Measurements from ENCODE around the gene MAP3K5.

MAP3K5 gene

DNA sequence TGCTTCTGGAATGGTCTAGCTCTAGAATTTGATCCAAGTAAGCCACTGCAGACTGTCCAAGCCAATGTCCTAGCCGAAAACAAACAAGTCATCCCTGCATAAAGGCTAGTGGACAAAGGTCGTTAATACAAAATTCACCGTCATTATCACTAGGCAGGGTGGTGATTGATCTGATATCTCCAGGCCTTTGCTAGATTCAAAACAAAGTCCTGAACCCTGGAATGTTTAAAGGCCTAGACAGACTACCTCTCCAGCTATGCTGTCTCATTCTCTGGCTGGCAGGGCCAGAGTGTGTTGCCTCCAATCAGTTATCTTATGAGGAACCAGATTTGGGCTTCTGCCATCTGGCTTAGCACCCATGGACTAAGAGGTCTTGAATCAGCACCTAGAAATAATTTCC is 280.4 kb downstream of the MAP3K5 start:
- no peak for DNase-seq (ENCODE audit: low spot score)

DNA sequence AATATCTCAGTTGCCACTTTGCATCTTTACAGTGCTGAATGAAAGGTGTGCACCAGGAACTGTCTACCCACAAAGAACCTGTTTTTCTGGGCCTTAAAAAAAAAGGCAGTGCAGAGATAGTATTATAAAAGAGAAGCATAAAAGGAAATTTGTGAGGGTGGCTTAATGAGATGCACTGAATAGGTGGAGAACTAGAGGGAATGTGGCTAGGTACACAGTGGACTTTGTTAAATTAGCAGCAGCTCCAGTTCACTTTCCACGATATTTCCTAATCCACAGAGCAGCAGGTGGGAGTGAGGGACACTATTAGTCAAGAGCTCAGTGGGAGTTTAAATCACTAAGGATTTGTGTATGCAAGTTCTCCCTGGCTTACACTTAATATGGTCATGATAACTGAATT is 280.9 kb downstream of the MAP3K5 start:
- DNase-seq (ENCODE audit: low spot score), result no peak

DNA sequence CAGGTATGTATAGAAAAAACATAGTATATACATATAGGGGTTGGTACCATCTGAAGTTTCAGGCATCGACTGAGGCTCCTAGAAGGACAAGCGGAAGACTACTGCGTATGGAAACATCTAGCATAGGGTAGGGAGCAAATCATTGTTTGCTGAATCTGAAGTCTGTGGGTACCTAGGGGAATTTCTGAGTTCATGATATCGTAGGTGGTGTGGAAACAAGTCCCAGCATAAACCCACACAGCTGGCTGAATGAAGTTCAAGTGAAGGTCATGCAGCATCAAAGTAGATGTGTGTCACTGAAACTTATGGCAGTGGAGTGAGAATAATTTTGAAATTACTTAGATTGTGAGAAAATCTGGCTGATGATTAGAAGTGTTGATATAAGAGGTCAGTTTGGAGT is 281.5 kb downstream of the MAP3K5 start:
- no peak for DNase-seq (ENCODE audit: low spot score)

DNA sequence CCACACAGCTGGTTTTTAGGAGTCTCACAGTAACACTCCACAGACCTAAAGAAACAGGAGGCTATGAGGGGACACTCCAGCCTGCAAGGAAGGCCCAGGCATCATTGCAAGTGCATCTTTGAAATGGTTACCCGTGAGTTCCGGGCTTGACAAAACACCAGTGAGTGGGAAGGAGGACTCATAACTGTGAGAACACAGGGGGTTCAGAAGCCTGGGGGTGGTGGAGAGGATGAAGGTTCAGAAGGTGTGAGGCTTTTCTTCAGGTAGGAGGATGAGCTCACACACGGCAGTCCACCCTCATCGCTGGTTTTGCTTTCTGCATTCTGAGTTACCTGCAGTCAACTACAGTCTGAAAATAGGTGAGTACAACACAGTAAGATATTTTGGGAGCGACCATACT is 282.0 kb downstream of the MAP3K5 start:
- no peak for DNase-seq (ENCODE audit: low spot score)

DNA sequence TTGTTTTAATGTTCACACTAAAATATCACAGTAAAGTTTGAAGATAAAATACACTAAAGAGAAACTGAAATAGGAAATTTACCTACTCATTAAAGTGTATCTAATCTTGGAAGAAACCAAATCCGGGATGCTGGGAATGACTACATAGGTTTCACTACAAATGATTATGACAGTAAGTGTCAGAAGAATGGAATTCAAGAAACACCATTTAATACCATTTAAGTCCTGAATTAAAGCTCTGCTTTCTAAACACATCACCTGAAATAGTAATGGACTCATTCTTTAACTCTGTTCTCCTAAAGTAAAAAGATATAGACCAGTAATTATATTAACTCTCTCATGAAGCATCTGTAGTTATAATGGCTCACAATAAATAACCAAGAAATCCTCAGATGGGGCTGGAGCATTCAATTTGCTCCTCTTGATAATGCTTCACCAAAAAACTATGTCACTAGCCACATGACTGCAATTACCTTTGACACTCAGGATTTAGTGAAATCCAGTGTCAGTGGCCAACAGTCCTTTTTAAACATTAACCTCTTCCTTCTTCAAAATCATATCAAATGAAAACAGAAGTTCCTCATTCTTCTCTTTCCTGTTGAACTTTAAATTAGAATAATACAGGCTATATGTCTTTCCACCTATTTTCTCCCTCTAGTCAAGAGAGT is 283.4 kb downstream of the MAP3K5 start:
- no peak for DNase-seq (ENCODE audit: low spot score)
